ENCODE data around the gene SRRM1. TPM values are rescaled to one million over a fixed set of nuclear protein-coding genes. Genes with fewer than 3 reads are reported as not detected.

Gene SRRM1
- total and polyA plus RNA-seq, 2 of the 8 experiments (the other 6 are each of a cell fraction or from before 2014, with no cell fraction given): 77.1 to 255 TPM

- Histone ChIP-seq H2BK120ac (replicated peaks; ENCODE audit: low read depth, low read length) (no peak overlapping the region), H2BK15ac (ENCODE audit: low read length) (no peak overlapping the region), H3K14ac (ENCODE audit: insufficient read length) (no peak overlapping the region), H3K36me3 (ENCODE audit: control insufficient read depth in 2 of 4, insufficient read depth in 4 of 4, low read length in 3 of 4) (peaks cover 53 to 100% (median 87%) of the 10 kb centered on the region in 4 experiments), H4K8ac (ENCODE audit: extremely low read depth, insufficient read depth, low read length) (no peak overlapping the region), H3K79me2 (ENCODE audit: control insufficient read depth in 1 of 2, insufficient read depth in 2 of 2, low read length in 2 of 2) (peaks cover 0 to 60% of the 10 kb centered on the region in 2 experiments; a peak in 2 of 4 replicates), H2BK20ac (ENCODE audit: low read length) (no peak overlapping the region), H3K4me1 (replicated peaks in 1 of 4; ENCODE audit: control insufficient read depth in 3 of 4, insufficient read depth in 4 of 4, low read length in 3 of 4) (no peaks in the 10 kb centered on the region), H2BK5ac (ENCODE audit: low read depth, low read length) (no peak overlapping the region), H3K27ac (ENCODE audit: low read depth, low read length) (no peak overlapping the region), H3K9me3 (ENCODE audit: insufficient read depth in 2 of 2, low read depth in 1 of 2, low read length in 1 of 2) (no peaks in the 10 kb centered on the region), H3K23ac (ENCODE audit: insufficient read length) (no peak overlapping the region), H3K4ac (replicated peaks; ENCODE audit: insufficient read length, low read depth, low read length) (no peak overlapping the region), H2AFZ (ENCODE audit: low read length) (no peak overlapping the region), H3K27me3 (replicated peaks in 1 of 4; ENCODE audit: control insufficient read depth in 3 of 4, extremely low read depth in 1 of 4, insufficient read depth in 3 of 4, low read length in 3 of 4) (no peaks in the 10 kb centered on the region), H2BK12ac (ENCODE audit: low read depth, low read length) (no peak overlapping the region), H3K4me3 (ENCODE audit: extremely low read depth in 1 of 4, insufficient read depth in 2 of 4, low read depth in 3 of 4, low read length in 4 of 4) (no peak overlapping the region), H4K91ac (replicated peaks; ENCODE audit: insufficient read length, low read length) (no peak overlapping the region), H4K5ac (ENCODE audit: insufficient read length, low read depth, low read length) (no peak overlapping the region), H3K9ac (replicated peaks in 1 of 4; ENCODE audit: extremely low read depth in 1 of 4, low read depth in 3 of 4, low read length in 3 of 4) (no peak overlapping the region), H2AK5ac (ENCODE audit: low read depth, low read length) (no peak overlapping the region), H3K56ac (replicated peaks; ENCODE audit: insufficient read length, low read depth, low read length) (no peak overlapping the region), H3K18ac (ENCODE audit: extremely low read depth, low read length) (no peak overlapping the region), H3K79me1 (ENCODE audit: low read depth, low read length) (no peaks in the 10 kb centered on the region; the same call in 1 of the 2 replicates), H4K20me1 (replicated peaks in 1 of 2; ENCODE audit: control insufficient read depth in 1 of 2, insufficient read depth in 2 of 2, low read length in 2 of 2) (peaks cover 6% of the 10 kb centered on the region in 2 experiments), H3K4me2 (ENCODE audit: insufficient read depth in 1 of 2, low read depth in 2 of 2, low read length in 2 of 2) (no peak overlapping the region), H3K23me2 (ENCODE audit: low read depth, low read length) (no peaks in the 10 kb centered on the region)
- 95% methylated on average over 3 of the region's 3 CpGs; no CpG with 5 or more reads in 1 of the 2 experiments for WGBS, 2 experiments (ENCODE audit: extremely low coverage in 1 of 2, insufficient coverage in 1 of 2, insufficient read length in 1 of 2, insufficient replicate concordance in 2 of 2, low coverage in 1 of 2, low lambda C conversion rate in 2 of 2, missing lambda C conversion rate in 1 of 2)
- CTCF ChIA-PET (ENCODE audit: partially characterized antibody): interaction anchor here (2.1 kb wide), 1 partner anchor 31 kb away, joined by 7 read pairs; no protein-coding TSS in a partner anchor
- POLR2A ChIA-PET (ENCODE audit: partially characterized antibody): interaction anchor here (2.0 to 14.2 kb wide), 3 partner anchors 9 to 12 kb away, joined by 9 to 199 read pairs (median 31); no protein-coding TSS in a partner anchor
- no peak for DNase-seq (ENCODE audit: low read depth in 1 of 2, low spot score in 2 of 2)
- FAIRE-seq: no peak
- TF ChIP-seq HDAC6 (IDR thresholded peaks at IDR 0.05; ENCODE audit: low read depth, low read length): no peak
Measured at GRCh38 chr1:24657781-24658180, 14.7 kb downstream of the SRRM1 start.

Measured in H1 (cell line).